Fibroblast of mammary gland (primary cell): ENCODE data around the gene MCTS1.
A peak's percentile ranks its signal among the peaks of the same experiment; 100 is the strongest.
"Not testable (repeated sequence)": the region's sequence is repeated elsewhere in the genome, so short reads cannot be mapped to it uniquely, and the experiment has no call there.

Source experiments
- DNase-seq: peaks from one replicate; pipeline ENCODE4 v3.0.0-alpha.2; 2010; ENCODE audit warnings: low read depth
- H3K4me3 ChIP-seq: 2 replicates; pipeline ENCODE4 v1.5.1; 2011; ENCODE audit warnings: low read depth, mild to moderate bottlenecking, low read length, moderate library complexity; ENCODE audit not compliant: control insufficient read depth
- CTCF ChIP-seq: conservative IDR thresholded peaks from 2 replicates; pipeline ENCODE4 v1.5.1; 2011; ENCODE audit warnings: low read depth, low read length, inconsistent platforms; ENCODE audit not compliant: control insufficient read depth, insufficient read depth

The MCTS1 gene

GRCh38 chrX:120625371-120625770 is 21.5 kb downstream of the MCTS1 start:
- H3K4me3 ChIP-seq: no peak overlapping the region
- peak; percentile 72 for DNase-seq
- TF ChIP-seq CTCF: no peak

- no peak for TF ChIP-seq CTCF
- peak; percentile 88 for DNase-seq
- peak within 1 kb of the TSS; percentile 55 for H3K4me3 ChIP-seq
Observed at GRCh38 chrX:120629667-120630537, 26.0 kb downstream of the MCTS1 start, which contains the start of gene C1GALT1C1. TSS of gene C1GALT1C1 (minus strand) at chrX:120630054. CDS start at chrX:120627166, 2,888 bp downstream.

GRCh38 chrX:120638619-120639018 is 34.7 kb downstream of the MCTS1 start:
- TF ChIP-seq CTCF: no peak
- H3K4me3 ChIP-seq: no peak overlapping the region
- no peak for DNase-seq

- H3K4me3 ChIP-seq: no peak overlapping the region
- TF ChIP-seq CTCF: no peak
- no peak for DNase-seq
Observed at GRCh38 chrX:120642871-120643270, 39.0 kb downstream of the MCTS1 start.

- DNase-seq: no peak
- TF ChIP-seq CTCF: no peak
- H3K4me3 ChIP-seq: no peak overlapping the region
Observed at GRCh38 chrX:120647127-120647526, 43.2 kb downstream of the MCTS1 start.

GRCh38 chrX:120652256-120652655 is 48.4 kb downstream of the MCTS1 start:
- H3K4me3 ChIP-seq, DNase-seq: not testable (repeated sequence)

- H3K4me3 ChIP-seq: no peak overlapping the region
- no peak for DNase-seq
- no peak for TF ChIP-seq CTCF
Observed at GRCh38 chrX:120653000-120653399, 49.1 kb downstream of the MCTS1 start.
